ENCODE measurements around the gene CLDN14. TPM values are rescaled to one million over a fixed set of nuclear protein-coding genes. Genes with fewer than 3 reads are reported as not detected.

CLDN14 gene
- total and polyA plus RNA-seq, 2 donors (not counting 1 experiment from before 2014, with no cell fraction given): 0.39 TPM; not detected in 1

- no peak overlapping the region for H3K4me2 ChIP-seq (replicated peaks; ENCODE audit: low read depth, low read length, poor library complexity, severe bottlenecking)
- TF ChIP-seq, protein P1, sequence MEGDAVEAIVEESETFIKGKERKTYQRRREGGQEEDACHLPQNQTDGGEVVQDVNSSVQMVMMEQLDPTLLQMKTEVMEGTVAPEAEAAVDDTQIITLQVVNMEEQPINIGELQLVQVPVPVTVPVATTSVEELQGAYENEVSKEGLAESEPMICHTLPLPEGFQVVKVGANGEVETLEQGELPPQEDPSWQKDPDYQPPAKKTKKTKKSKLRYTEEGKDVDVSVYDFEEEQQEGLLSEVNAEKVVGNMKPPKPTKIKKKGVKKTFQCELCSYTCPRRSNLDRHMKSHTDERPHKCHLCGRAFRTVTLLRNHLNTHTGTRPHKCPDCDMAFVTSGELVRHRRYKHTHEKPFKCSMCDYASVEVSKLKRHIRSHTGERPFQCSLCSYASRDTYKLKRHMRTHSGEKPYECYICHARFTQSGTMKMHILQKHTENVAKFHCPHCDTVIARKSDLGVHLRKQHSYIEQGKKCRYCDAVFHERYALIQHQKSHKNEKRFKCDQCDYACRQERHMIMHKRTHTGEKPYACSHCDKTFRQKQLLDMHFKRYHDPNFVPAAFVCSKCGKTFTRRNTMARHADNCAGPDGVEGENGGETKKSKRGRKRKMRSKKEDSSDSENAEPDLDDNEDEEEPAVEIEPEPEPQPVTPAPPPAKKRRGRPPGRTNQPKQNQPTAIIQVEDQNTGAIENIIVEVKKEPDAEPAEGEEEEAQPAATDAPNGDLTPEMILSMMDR (IDR thresholded peaks at IDR 0.05): no peak
- TF ChIP-seq EZH2 (IDR thresholded peaks at IDR 0.05; ENCODE audit: borderline replicate concordance, insufficient read depth, low read depth, low read length, poor library complexity, severe bottlenecking): no peak
- no peaks in the 10 kb centered on the region for H3K4me1 ChIP-seq (ENCODE audit: control insufficient read depth in 2 of 2, insufficient read depth in 2 of 2, low read length in 2 of 2)
- H3K27ac ChIP-seq (ENCODE audit: low read length in 2 of 2): no peak overlapping the region
- DNase-seq (no peak), ATAC-seq (ENCODE audit: low read depth) (no peak)
- H3K27me3 Mint-ChIP-seq: peaks cover 4% of the 10 kb centered on the region
- CTCF ChIA-PET: interaction anchor here (1.2 to 2.1 kb wide), 2 partner anchors 12 to 437 kb away, joined by 5 to 6 read pairs; no protein-coding TSS in a partner anchor
- intact Hi-C loops (cut with micrococcal nuclease): no loop called here
- 92% methylated on average over 16 of the region's 16 CpGs for WGBS (ENCODE audit: insufficient coverage)
- H4K20me1 ChIP-seq (ENCODE audit: control insufficient read depth, insufficient read depth, low read length, poor library complexity, severe bottlenecking): no peaks in the 10 kb centered on the region
- H3K27ac Mint-ChIP-seq: no peak overlapping the region
- no peak overlapping the region for H3K4me3 ChIP-seq (ENCODE audit: control extremely low read depth in 1 of 5, extremely low read depth in 1 of 5, insufficient read depth in 1 of 5, low read depth in 2 of 5, low read length in 4 of 5)
- H3K9me3 ChIP-seq (ENCODE audit: control extremely low read depth in 1 of 3, control insufficient read depth in 2 of 3, insufficient read depth in 1 of 3, low read length in 2 of 3): no peaks in the 10 kb centered on the region
- H3K36me3 ChIP-seq (replicated peaks in 1 of 2; ENCODE audit: control extremely low read depth in 1 of 2, control insufficient read depth in 1 of 2, extremely low read depth in 1 of 2, insufficient read depth in 2 of 2, low read length in 1 of 2): no peaks in the 10 kb centered on the region
- no peaks in the 10 kb centered on the region for H3K79me2 ChIP-seq (ENCODE audit: control insufficient read depth, insufficient read depth, low read length)
- H3K4me3 Mint-ChIP-seq: no peak overlapping the region
- no peak overlapping the region for H2AFZ ChIP-seq (ENCODE audit: insufficient read depth, low read depth, low read length, poor library complexity, severe bottlenecking)
- no peaks in the 10 kb centered on the region for H3K9me3 Mint-ChIP-seq (ENCODE audit: insufficient read depth)
- peaks cover 2% of the 10 kb centered on the region for H3K4me1 Mint-ChIP-seq
- peaks cover 0 to 2% (median 0%) of the 10 kb centered on the region in 4 experiments for H3K27me3 ChIP-seq (replicated peaks in 1 of 4; ENCODE audit: control extremely low read depth in 1 of 4, control insufficient read depth in 3 of 4, insufficient read depth in 4 of 4, low read length in 3 of 4)
- POLR2A ChIA-PET: no interaction called here
- H3K9ac ChIP-seq (ENCODE audit: low read length): no peak overlapping the region
Observed at GRCh38 chr21:36491209-36491910, 11.4 kb upstream of the CLDN14 start.

DNA sequence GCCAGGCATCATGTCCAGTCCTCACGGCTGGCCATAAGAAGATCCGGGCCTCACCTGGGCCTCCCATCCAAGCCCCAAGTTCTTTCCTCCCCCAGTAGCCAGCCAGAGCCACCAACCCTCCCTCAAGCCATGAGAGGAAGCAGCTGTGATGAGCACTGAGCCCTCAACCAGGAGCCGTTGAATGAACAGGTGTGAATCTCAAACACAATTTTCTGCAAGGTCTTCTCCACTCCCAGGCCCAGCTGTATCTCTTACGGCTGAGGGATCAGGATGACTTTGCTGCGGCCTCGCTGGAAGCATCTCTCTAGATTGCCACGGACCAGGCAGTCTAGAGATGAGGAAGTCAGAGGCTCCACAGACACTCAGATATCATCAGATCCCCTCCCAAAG is 9.8 kb upstream of the CLDN14 start:
- POLR2A ChIA-PET: no interaction called here

More for the DNA sequence above, 9.8 kb upstream of the CLDN14 start:
- DNase-seq (no peak), ATAC-seq (ENCODE audit: low read depth) (no peak)
- Mint-ChIP-seq H3K27ac (no peak overlapping the region), H3K27me3 (peaks cover 4% of the 10 kb centered on the region), H3K9me3 (ENCODE audit: insufficient read depth) (no peaks in the 10 kb centered on the region), H3K4me3 (no peak overlapping the region), H3K4me1 (peaks cover 2% of the 10 kb centered on the region)
- no peak for TF ChIP-seq EZH2 (IDR thresholded peaks at IDR 0.05; ENCODE audit: borderline replicate concordance, insufficient read depth, low read depth, low read length, poor library complexity, severe bottlenecking)
- H3K4me1 ChIP-seq (ENCODE audit: control insufficient read depth in 2 of 2, insufficient read depth in 2 of 2, low read length in 2 of 2): no peaks in the 10 kb centered on the region
- H3K4me2 ChIP-seq (replicated peaks; ENCODE audit: low read depth, low read length, poor library complexity, severe bottlenecking): no peak overlapping the region
- CTCF ChIA-PET: no interaction called here
- H3K36me3 ChIP-seq (replicated peaks in 1 of 2; ENCODE audit: control extremely low read depth in 1 of 2, control insufficient read depth in 1 of 2, extremely low read depth in 1 of 2, insufficient read depth in 2 of 2, low read length in 1 of 2): no peaks in the 10 kb centered on the region
- no peaks in the 10 kb centered on the region for H4K20me1 ChIP-seq (ENCODE audit: control insufficient read depth, insufficient read depth, low read length, poor library complexity, severe bottlenecking)
- 85% methylated on average over 3 of the region's 7 CpGs for WGBS (ENCODE audit: insufficient coverage)
- H3K27me3 ChIP-seq (replicated peaks in 1 of 4; ENCODE audit: control extremely low read depth in 1 of 4, control insufficient read depth in 3 of 4, insufficient read depth in 4 of 4, low read length in 3 of 4): peaks cover 0 to 2% (median 0%) of the 10 kb centered on the region in 4 experiments
- no peak overlapping the region for H3K27ac ChIP-seq (ENCODE audit: low read length in 2 of 2)
- no peak overlapping the region for H3K9ac ChIP-seq (ENCODE audit: low read length)
- intact Hi-C loops (cut with micrococcal nuclease): no loop called here
- no peaks in the 10 kb centered on the region for H3K9me3 ChIP-seq (ENCODE audit: control extremely low read depth in 1 of 3, control insufficient read depth in 2 of 3, insufficient read depth in 1 of 3, low read length in 2 of 3)
- H3K79me2 ChIP-seq (ENCODE audit: control insufficient read depth, insufficient read depth, low read length): no peaks in the 10 kb centered on the region
- no peak overlapping the region for H3K4me3 ChIP-seq (ENCODE audit: control extremely low read depth in 1 of 5, extremely low read depth in 1 of 5, insufficient read depth in 1 of 5, low read depth in 2 of 5, low read length in 4 of 5)
- no peak overlapping the region for H2AFZ ChIP-seq (ENCODE audit: insufficient read depth, low read depth, low read length, poor library complexity, severe bottlenecking)
